ENCODE measurements around the gene MILR1. TPM values are rescaled to one million over a fixed set of nuclear protein-coding genes. Genes with fewer than 3 reads are reported as not detected.

MILR1 gene
- polyA plus RNA-seq, 2 of the 4 experiments (the other 2 are of a cell fraction) = 2.3 to 12.2 TPM

DNA sequence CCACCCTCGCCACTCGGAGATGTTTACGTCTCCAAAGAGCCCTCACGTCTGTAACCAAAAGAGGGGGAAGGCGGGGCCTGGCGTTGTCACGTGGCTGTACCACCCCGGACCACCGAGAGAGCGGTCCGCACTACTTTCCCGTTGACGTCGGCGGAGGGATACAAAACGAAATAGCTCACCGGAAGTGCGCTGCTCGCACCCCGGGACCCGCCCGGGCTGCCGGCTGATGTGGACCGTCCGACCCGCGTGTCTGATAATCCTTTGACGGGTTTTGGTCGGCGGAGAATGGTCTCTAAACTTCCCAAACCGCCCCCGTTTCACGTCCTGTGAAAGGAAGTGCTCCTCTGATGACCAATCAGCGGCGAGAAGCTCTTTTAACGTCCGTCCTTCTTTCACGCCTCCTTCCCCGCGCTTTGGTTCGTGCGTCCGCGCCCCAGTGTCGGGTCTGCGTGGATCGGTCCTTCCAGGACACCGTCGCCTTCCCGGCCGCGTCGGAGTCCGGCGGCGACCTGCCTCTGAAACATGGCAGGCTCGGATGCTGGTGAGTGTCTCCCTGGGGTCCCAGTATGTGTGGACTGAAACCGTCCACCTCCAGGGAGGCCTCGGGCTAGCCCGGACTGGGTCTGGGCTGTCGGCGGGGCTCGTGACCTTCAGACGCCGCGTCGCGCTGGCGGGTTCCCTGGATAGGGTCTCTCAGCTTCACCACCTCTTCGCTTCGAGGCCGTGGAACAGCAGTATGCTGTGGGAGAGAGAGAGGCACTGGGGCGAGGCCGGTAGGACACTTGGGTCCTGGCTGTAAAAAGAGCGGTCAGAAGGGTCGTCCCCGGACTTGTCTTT is 57.9 kb downstream of the MILR1 start, which contains the start of gene CEP95 (continued):
- no peak; a peak in 2 of 4 replicates for TF ChIP-seq CEBPB (IDR thresholded peaks at IDR 0.05)
- TF ChIP-seq, protein P1, sequence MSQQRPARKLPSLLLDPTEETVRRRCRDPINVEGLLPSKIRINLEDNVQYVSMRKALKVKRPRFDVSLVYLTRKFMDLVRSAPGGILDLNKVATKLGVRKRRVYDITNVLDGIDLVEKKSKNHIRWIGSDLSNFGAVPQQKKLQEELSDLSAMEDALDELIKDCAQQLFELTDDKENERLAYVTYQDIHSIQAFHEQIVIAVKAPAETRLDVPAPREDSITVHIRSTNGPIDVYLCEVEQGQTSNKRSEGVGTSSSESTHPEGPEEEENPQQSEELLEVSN (IDR thresholded peaks at IDR 0.05; ENCODE audit: borderline replicate concordance, low read depth) = peak; percentile 96
- no peak for TF ChIP-seq RARB (CRISPR knock-in tag; IDR thresholded peaks at IDR 0.05)
- TF ChIP-seq CBX2 (IDR thresholded peaks at IDR 0.05; ENCODE audit: borderline replicate concordance, low read depth) = no peak
- no peak for TF ChIP-seq CHD4 (IDR thresholded peaks at IDR 0.05; ENCODE audit: borderline replicate concordance)
- no peak for TF ChIP-seq HDAC2 (IDR thresholded peaks at IDR 0.05)
- TF ChIP-seq KDM1A (IDR thresholded peaks at IDR 0.05; ENCODE audit: low read depth) = no peak
- peak; percentile 77 for TF ChIP-seq CHD2 (IDR thresholded peaks at IDR 0.05; ENCODE audit: low read length, partially characterized antibody)
- peak; percentile 76 for TF ChIP-seq KDM5A (IDR thresholded peaks at IDR 0.05)
- no peak for TF ChIP-seq ZSCAN20 (CRISPR knock-in tag; IDR thresholded peaks at IDR 0.05)
- TF ChIP-seq ZC3H11A (IDR thresholded peaks at IDR 0.05) = no peak
- TF ChIP-seq HOXA7 (CRISPR knock-in tag; IDR thresholded peaks at IDR 0.05) = no peak
- TF ChIP-seq JUN (IDR thresholded peaks at IDR 0.05) = peak in 1 of 2 experiments; percentile 83; a peak in 4 of 5 replicates
- TF ChIP-seq EP300 (IDR thresholded peaks at IDR 0.05) = no peak; a peak in 1 of 5 replicates
- no peak for TF ChIP-seq ATOH8 (CRISPR knock-in tag; IDR thresholded peaks at IDR 0.05; ENCODE audit: low read depth)
- no peak for TF ChIP-seq RAD21 (conservative IDR thresholded peaks at IDR 0.05 in 1 of 2, IDR thresholded peaks at IDR 0.05 in 1 of 2)
- no peak for TF ChIP-seq NR3C1 (IDR thresholded peaks at IDR 0.05)
- TF ChIP-seq REST (IDR thresholded peaks at IDR 0.05) = peak; percentile 14; the same call in 1 of the 2 replicates
- 0 out of 2 replicates have a peak, but pooled peaks have one; percentile 60 for TF ChIP-seq EHF (CRISPR knock-in tag; IDR thresholded peaks at IDR 0.05)
- TF ChIP-seq CBX8 (IDR thresholded peaks at IDR 0.05) = no peak
- no peak for TF ChIP-seq NFE2L2 (conservative IDR thresholded peaks at IDR 0.05; ENCODE audit: low read length)
- TF ChIP-seq JUNB (IDR thresholded peaks at IDR 0.05) = no peak
- no peak for TF ChIP-seq RNF2 (IDR thresholded peaks at IDR 0.05; ENCODE audit: borderline replicate concordance, low read depth)
- peak; percentile 44; the same call in 1 of the 2 replicates for TF ChIP-seq TP53 (CRISPR knock-in tag; IDR thresholded peaks at IDR 0.05)
- peak; percentile 73; the same call in 1 of the 2 replicates for TF ChIP-seq RFX5 (IDR thresholded peaks at IDR 0.05)

All from A549 (cell line).